ENCODE data around the gene PNCK. TPM values are rescaled to one million over a fixed set of nuclear protein-coding genes. Genes with fewer than 3 reads are reported as not detected.
A peak's percentile ranks its signal among the peaks of the same experiment; 100 is the strongest.

The PNCK gene
- total RNA-seq, 1 donor from 2014 or later, result 1.1 TPM

DNA sequence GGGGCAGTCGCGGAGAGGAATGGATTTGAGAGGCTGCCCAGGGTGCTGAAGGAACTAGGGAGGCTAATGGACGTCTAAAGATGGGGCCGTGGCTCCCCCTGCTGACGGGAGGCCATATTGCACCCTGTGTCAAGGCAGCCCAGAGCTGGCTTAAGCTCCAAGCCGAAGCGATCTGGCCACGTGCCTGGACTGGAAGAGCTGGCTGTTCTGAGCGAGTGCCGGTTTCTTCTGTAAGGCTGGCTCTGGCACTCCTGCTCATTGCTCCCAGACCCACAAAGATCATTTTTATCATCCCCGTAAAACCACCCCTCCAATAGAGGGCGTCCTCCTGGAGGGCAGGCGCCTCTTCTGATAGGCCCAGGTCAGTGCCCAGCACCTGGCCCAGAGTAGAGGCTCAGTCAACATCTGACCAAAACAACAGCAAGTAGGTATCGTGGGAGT is 5.6 kb downstream of the PNCK start:
- no peaks in the 10 kb centered on the region for H4K20me1 ChIP-seq (ENCODE audit: insufficient read depth, low read length)
- no peak overlapping the region for H3K9ac ChIP-seq (ENCODE audit: low read length)
- peak overlapping the region; percentile 30 for H3K4me2 ChIP-seq (ENCODE audit: low read length)
- Mint-ChIP-seq H3K9me3 (ENCODE audit: unreplicated experiment) (no peaks in the 10 kb centered on the region), H3K4me3 (ENCODE audit: unreplicated experiment) (no peak overlapping the region), H3K27ac (ENCODE audit: unreplicated experiment) (no peak overlapping the region), H3K27me3 (ENCODE audit: low read depth, unreplicated experiment) (peaks cover 24% of the 10 kb centered on the region), H3K36me3 (ENCODE audit: low read depth, unreplicated experiment) (no peaks in the 10 kb centered on the region), H3K4me1 (ENCODE audit: low read depth, unreplicated experiment) (no peaks in the 10 kb centered on the region)
- H3K79me2 ChIP-seq (ENCODE audit: insufficient read depth, low read length), result no peaks in the 10 kb centered on the region
- H3K36me3 ChIP-seq (ENCODE audit: insufficient read depth, low read length), result no peaks in the 10 kb centered on the region
- no peaks in the 10 kb centered on the region for H3K4me1 ChIP-seq (ENCODE audit: insufficient read depth, low read length)
- H2AFZ ChIP-seq (ENCODE audit: low read depth, low read length), result no peak overlapping the region
- TF ChIP-seq EZH2 (IDR thresholded peaks at IDR 0.05; ENCODE audit: insufficient read depth, low read length), result no peak
- TF ChIP-seq, protein P1, sequence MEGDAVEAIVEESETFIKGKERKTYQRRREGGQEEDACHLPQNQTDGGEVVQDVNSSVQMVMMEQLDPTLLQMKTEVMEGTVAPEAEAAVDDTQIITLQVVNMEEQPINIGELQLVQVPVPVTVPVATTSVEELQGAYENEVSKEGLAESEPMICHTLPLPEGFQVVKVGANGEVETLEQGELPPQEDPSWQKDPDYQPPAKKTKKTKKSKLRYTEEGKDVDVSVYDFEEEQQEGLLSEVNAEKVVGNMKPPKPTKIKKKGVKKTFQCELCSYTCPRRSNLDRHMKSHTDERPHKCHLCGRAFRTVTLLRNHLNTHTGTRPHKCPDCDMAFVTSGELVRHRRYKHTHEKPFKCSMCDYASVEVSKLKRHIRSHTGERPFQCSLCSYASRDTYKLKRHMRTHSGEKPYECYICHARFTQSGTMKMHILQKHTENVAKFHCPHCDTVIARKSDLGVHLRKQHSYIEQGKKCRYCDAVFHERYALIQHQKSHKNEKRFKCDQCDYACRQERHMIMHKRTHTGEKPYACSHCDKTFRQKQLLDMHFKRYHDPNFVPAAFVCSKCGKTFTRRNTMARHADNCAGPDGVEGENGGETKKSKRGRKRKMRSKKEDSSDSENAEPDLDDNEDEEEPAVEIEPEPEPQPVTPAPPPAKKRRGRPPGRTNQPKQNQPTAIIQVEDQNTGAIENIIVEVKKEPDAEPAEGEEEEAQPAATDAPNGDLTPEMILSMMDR (IDR thresholded peaks at IDR 0.05; ENCODE audit: insufficient read depth, low read depth, low read length), result peak; percentile 52
- H3K9me3 ChIP-seq (ENCODE audit: insufficient read depth, low read depth, low read length), result no peaks in the 10 kb centered on the region
- no peak overlapping the region for H3K4me3 ChIP-seq (ENCODE audit: insufficient read depth, low read depth, low read length)
- peaks cover 5% of the 10 kb centered on the region for H3K27me3 ChIP-seq (ENCODE audit: insufficient read depth, low read length)
- FAIRE-seq, result peak; percentile 87
- no peak overlapping the region for H3K27ac ChIP-seq (ENCODE audit: low read depth, low read length)
- peak; percentile 24 for DNase-seq (ENCODE audit: low read depth)

DNA sequence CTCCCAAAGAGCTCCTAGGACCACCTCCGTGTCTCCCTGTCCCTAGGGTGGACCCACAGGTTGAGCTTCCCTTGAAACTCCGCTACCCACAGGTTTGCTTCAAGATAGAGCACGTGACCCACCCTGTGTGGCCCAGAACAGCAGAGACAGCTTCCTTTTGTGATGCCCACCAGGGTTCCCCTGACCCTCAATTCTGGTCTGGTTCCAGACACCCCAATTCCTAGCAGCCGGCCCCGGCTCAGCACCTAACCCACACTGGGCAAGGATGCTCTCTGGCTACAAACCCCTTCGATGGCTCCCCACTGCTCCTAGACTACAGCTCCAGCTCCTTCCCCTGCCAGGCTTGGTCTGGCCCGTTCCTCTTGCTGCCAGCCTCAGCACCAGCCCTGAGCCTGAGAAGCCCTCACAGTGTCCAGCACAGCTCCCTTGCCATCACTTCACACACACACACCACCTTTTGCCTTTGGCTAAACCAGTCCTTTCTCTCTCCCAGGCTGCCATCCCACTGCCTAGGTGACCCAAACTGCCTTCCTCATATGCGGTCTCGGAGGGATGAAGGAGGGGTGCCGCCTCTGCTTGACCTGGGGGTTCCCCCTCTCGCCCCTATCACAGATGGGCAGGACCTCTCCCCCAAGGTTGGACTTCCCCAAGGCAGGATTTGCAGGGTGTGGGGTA is 6.2 kb downstream of the PNCK start:
- Mint-ChIP-seq H3K9me3 (ENCODE audit: unreplicated experiment) (no peaks in the 10 kb centered on the region), H3K27ac (ENCODE audit: unreplicated experiment) (no peak overlapping the region), H3K4me3 (ENCODE audit: unreplicated experiment) (peak overlapping the region; percentile 14), H3K27me3 (ENCODE audit: low read depth, unreplicated experiment) (peaks cover 25% of the 10 kb centered on the region), H3K36me3 (ENCODE audit: low read depth, unreplicated experiment) (no peaks in the 10 kb centered on the region), H3K4me1 (ENCODE audit: low read depth, unreplicated experiment) (no peaks in the 10 kb centered on the region)
- H3K4me2 ChIP-seq (ENCODE audit: low read length), result peak overlapping the region; percentile 30
- no peak overlapping the region for H3K4me3 ChIP-seq (ENCODE audit: insufficient read depth, low read depth, low read length)
- FAIRE-seq, result no peak
- H3K27me3 ChIP-seq (ENCODE audit: insufficient read depth, low read length), result peaks cover 3% of the 10 kb centered on the region
- H3K4me1 ChIP-seq (ENCODE audit: insufficient read depth, low read length), result no peaks in the 10 kb centered on the region
- TF ChIP-seq EZH2 (IDR thresholded peaks at IDR 0.05; ENCODE audit: insufficient read depth, low read length), result no peak
- TF ChIP-seq, protein P1 (IDR thresholded peaks at IDR 0.05; ENCODE audit: insufficient read depth, low read depth, low read length), result no peak
- H3K79me2 ChIP-seq (ENCODE audit: insufficient read depth, low read length), result no peaks in the 10 kb centered on the region
- no peak for DNase-seq (ENCODE audit: low read depth)
- H3K27ac ChIP-seq (ENCODE audit: low read depth, low read length), result no peak overlapping the region
- H3K9ac ChIP-seq (ENCODE audit: low read length), result no peak overlapping the region
- H2AFZ ChIP-seq (ENCODE audit: low read depth, low read length), result no peak overlapping the region
- no peaks in the 10 kb centered on the region for H3K9me3 ChIP-seq (ENCODE audit: insufficient read depth, low read depth, low read length)
- H4K20me1 ChIP-seq (ENCODE audit: insufficient read depth, low read length), result no peaks in the 10 kb centered on the region
- H3K36me3 ChIP-seq (ENCODE audit: insufficient read depth, low read length), result no peaks in the 10 kb centered on the region

DNA sequence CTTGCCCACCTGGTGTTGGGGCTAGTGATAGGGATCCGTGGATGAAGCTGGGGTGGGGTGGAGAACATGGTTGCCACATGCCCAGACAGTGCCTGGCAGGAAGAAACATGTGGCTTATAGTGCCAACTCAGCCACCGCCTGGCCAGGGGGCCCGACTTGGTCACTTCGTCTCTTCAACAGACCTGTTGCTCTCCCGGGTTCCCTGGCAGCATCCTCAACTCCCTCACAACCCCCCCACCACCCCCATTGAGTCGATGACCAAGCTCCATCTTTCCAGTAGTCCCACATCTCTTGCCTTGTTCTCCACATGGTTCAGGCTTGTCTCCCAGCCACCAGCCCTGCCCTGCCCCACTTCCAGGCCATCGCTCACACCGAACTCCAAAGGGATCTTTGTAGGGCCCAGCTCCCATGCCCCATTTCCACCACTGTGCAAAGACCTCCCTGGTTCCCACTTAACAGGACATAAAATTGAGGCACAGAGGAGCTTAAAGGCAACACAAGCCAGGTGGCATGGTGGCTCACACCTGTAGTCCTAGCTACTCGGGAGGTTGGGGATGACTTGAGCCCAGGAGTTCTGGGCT is 7.8 kb downstream of the PNCK start:
- Mint-ChIP-seq H3K4me1 (ENCODE audit: low read depth, unreplicated experiment) (no peaks in the 10 kb centered on the region), H3K27me3 (ENCODE audit: low read depth, unreplicated experiment) (peaks cover 38% of the 10 kb centered on the region), H3K36me3 (ENCODE audit: low read depth, unreplicated experiment) (no peaks in the 10 kb centered on the region), H3K9me3 (ENCODE audit: unreplicated experiment) (no peaks in the 10 kb centered on the region), H3K4me3 (ENCODE audit: unreplicated experiment) (no peak overlapping the region), H3K27ac (ENCODE audit: unreplicated experiment) (no peak overlapping the region)
- Histone ChIP-seq H2AFZ (ENCODE audit: low read depth, low read length) (no peak overlapping the region), H3K4me1 (ENCODE audit: insufficient read depth, low read length) (no peaks in the 10 kb centered on the region), H3K9ac (ENCODE audit: low read length) (no peak overlapping the region), H3K9me3 (ENCODE audit: insufficient read depth, low read depth, low read length) (no peaks in the 10 kb centered on the region), H4K20me1 (ENCODE audit: insufficient read depth, low read length) (no peaks in the 10 kb centered on the region), H3K27ac (ENCODE audit: low read depth, low read length) (no peak overlapping the region), H3K4me2 (ENCODE audit: low read length) (no peak overlapping the region), H3K36me3 (ENCODE audit: insufficient read depth, low read length) (no peaks in the 10 kb centered on the region), H3K27me3 (ENCODE audit: insufficient read depth, low read length) (peaks cover 10% of the 10 kb centered on the region), H3K79me2 (ENCODE audit: insufficient read depth, low read length) (no peaks in the 10 kb centered on the region), H3K4me3 (ENCODE audit: insufficient read depth, low read depth, low read length) (no peak overlapping the region)
- FAIRE-seq (no peak), DNase-seq (ENCODE audit: low read depth) (no peak)
- TF ChIP-seq, protein P1 (IDR thresholded peaks at IDR 0.05; ENCODE audit: insufficient read depth, low read depth, low read length), result no peak
- no peak for TF ChIP-seq EZH2 (IDR thresholded peaks at IDR 0.05; ENCODE audit: insufficient read depth, low read length)
